Kidney glomerular epithelial cell (primary cell): ENCODE results near the gene PNMT.
"Not testable (repeated sequence)": the region's sequence is repeated elsewhere in the genome, so short reads cannot be mapped to it uniquely, and the experiment has no call there.

ENCODE experiments used
- DNase-seq: peaks from one replicate; lab custom pipeline; 2025; lab: John Stamatoyannopoulos, UW

Gene PNMT

DNA sequence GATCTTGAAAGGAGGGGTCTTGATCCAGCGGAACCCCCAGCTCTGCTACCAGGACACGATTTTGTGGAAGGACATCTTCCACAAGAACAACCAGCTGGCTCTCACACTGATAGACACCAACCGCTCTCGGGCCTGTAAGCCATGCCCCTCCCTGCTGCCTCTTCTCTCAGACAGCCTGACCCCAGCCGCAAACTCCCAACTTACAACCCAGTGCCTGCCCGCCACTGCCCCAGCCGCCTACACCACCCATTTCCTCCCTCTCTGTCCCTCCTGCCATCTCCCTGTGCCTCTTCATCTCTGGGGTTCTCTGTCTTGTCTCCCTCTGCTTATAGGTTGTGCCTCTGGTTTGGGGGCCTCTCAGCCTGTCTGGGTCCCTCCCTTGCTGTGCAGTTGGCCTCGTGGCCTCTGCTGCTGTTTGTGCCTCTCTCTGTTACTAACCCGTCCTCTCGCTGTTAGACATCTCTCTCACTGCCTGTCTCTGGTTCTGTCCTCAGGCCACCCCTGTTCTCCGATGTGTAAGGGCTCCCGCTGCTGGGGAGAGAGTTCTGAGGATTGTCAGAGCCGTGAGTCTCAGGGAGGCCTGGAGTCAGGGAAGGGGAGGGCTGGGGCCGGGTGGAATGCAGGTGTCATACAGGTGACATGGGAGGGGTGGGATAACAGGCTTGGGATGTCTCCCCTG is 41.2 kb downstream of the PNMT start:
- DNase-seq, result no peak

DNA sequence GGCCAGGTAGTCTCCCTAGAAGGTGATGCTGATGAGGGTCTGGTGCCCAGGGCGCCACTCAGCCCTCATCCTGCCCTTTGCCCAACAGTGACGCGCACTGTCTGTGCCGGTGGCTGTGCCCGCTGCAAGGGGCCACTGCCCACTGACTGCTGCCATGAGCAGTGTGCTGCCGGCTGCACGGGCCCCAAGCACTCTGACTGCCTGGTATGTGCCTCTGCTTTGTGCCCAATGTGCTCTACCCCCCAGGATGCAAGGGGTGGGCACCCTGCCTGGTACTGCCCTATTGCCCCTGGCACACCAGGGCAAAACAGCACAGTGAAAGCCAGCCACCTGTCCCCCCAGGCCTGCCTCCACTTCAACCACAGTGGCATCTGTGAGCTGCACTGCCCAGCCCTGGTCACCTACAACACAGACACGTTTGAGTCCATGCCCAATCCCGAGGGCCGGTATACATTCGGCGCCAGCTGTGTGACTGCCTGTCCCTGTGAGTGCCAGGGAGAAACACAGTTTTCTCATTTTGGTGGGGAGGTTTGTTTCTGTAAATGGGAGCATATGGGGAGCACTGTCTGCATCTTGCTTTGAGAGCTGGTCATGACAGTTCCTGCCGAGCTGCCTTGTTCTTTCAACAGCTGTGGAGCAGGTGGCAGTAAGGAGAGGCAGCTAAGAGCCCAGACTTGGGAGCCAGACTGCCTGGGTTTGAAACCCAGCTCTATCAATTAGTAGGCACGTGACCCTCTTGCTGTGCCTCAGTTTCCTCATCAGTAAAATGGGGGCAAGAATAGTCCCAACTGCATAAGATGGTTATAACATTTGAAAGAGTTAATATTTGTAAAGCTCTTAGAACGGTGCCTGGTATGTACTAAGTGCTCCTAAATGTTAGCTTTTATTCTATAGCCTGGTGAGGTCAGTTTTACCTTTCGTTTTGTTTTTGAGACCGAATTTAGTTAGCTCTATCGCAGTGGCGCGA is 42.0 kb downstream of the PNMT start:
- DNase-seq, result no peak

DNA sequence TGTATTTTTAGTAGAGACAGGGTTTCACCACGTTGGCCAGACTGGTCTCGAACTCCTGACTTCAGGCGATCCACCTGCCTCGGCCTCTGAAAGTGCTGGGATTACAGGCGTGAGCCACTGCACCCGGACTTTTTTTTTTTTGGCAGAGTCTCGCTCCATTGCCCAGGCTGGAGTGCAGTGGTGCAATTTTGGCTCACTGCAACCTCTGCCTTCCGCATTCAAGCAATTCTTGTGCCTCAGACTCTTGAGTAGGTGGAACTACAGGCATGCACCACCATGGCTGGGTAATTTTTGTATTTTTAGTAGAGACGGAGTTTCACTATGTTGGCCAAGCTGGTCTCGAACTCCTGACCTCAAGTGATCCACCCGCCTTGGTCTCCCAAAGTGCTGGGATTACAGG is 42.8 kb downstream of the PNMT start:
- DNase-seq, result not testable (repeated sequence)

- DNase-seq, result no peak
Measured at GRCh38 chr17:39711851-39712250, 43.6 kb downstream of the PNMT start.

GRCh38 chr17:39714234-39714633 is 46.0 kb downstream of the PNMT start:
- DNase-seq, result no peak

DNA sequence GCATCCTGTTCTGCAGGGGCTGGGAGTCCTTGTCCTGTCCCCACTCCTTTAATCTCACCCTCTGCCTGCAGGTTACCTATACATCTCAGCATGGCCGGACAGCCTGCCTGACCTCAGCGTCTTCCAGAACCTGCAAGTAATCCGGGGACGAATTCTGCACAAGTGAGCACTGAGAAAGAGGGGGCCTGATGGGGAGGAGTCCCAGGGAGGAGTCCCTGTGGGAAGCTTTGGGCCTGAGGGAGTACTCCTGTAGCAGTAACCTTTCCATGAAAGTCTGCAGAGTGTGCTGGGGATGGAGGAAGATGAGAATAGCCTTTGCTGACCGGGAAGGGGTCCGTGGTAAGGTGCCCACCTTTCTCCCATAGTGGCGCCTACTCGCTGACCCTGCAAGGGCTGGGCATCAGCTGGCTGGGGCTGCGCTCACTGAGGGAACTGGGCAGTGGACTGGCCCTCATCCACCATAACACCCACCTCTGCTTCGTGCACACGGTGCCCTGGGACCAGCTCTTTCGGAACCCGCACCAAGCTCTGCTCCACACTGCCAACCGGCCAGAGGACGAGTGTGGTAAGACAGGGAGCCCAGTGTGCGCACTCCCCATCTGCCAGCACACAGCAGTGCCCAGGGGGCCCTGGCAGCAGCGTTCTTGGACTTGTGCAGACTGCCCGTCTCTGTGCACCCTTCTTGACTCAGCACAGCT is 47.3 kb downstream of the PNMT start:
- DNase-seq, result no peak

GRCh38 chr17:39716073-39716818 is 48.0 kb downstream of the PNMT start:
- DNase-seq, result no peak

DNA sequence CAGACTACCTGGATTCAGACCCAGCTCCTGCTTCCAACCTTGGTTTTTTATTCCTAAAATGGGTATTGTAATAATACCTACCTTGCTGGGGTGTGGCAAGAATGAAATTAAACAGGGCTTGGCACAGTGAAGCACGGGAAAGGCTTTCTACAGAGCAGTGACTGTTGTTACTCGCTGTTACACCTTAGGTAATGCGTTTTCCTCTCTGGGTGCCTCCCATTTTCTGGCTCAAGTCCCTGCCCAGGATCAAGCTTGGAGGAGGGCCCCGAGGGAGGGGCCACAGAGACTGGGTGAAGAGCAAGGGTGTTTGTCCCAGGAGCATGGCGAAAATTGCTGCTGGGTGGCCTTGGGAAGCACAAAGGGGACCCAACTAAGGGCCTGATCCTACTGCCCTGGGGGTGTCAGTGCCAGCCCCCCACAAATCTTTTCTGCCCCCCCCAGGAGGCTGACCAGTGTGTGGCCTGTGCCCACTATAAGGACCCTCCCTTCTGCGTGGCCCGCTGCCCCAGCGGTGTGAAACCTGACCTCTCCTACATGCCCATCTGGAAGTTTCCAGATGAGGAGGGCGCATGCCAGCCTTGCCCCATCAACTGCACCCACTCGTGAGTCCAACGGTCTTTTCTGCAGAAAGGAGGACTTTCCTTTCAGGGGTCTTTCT is 48.8 kb downstream of the PNMT start:
- DNase-seq, result no peak

GRCh38 chr17:39717660-39718059 is 49.4 kb downstream of the PNMT start:
- no peak for DNase-seq

GRCh38 chr17:39719563-39720355 is 51.5 kb downstream of the PNMT start:
- DNase-seq, result no peak
